ENCODE results near the gene PARD3B.

The PARD3B gene

GRCh38 chr2:204835786-204836185, 290.5 kb downstream of the PARD3B start:
- in situ Hi-C loops (cut with MboI; ENCODE audit: low sequenced_read_pairs, unreplicated experiment): no loop called here
- TF ChIP-seq, protein P1, sequence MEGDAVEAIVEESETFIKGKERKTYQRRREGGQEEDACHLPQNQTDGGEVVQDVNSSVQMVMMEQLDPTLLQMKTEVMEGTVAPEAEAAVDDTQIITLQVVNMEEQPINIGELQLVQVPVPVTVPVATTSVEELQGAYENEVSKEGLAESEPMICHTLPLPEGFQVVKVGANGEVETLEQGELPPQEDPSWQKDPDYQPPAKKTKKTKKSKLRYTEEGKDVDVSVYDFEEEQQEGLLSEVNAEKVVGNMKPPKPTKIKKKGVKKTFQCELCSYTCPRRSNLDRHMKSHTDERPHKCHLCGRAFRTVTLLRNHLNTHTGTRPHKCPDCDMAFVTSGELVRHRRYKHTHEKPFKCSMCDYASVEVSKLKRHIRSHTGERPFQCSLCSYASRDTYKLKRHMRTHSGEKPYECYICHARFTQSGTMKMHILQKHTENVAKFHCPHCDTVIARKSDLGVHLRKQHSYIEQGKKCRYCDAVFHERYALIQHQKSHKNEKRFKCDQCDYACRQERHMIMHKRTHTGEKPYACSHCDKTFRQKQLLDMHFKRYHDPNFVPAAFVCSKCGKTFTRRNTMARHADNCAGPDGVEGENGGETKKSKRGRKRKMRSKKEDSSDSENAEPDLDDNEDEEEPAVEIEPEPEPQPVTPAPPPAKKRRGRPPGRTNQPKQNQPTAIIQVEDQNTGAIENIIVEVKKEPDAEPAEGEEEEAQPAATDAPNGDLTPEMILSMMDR (IDR thresholded peaks at IDR 0.05; ENCODE audit: borderline replicate concordance, control extremely low read depth, extremely low read depth, insufficient read depth, missing control alignments): no peak
- no peak for DNase-seq (ENCODE audit: low spot score)

DNA sequence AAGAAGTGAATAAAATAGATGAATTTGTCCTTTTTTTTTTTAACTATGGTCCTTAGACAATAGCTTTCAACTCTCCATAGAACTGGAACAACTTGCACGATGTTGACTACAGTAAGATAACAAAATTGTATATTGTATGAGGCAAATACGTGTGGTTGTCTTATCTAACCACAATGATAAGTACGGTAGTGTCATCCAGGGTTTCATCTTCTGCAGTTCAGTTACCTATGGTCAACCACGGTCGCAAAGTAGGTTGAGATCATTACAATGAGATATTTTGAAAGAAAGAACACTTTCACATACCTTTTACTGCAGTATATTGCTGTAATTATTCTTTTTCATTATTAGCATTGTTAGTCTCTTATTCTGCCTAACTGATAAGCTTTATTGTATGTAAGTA, 295.2 kb downstream of the PARD3B start:
- TF ChIP-seq, protein P1 (IDR thresholded peaks at IDR 0.05; ENCODE audit: borderline replicate concordance, control extremely low read depth, extremely low read depth, insufficient read depth, missing control alignments): no peak
- in situ Hi-C loops (cut with MboI; ENCODE audit: low sequenced_read_pairs, unreplicated experiment): no loop called here
- no peak for DNase-seq (ENCODE audit: low spot score)

- in situ Hi-C loops (cut with MboI; ENCODE audit: low sequenced_read_pairs, unreplicated experiment): no loop called here
- DNase-seq (ENCODE audit: low spot score): no peak
- TF ChIP-seq, protein P1 (IDR thresholded peaks at IDR 0.05; ENCODE audit: borderline replicate concordance, control extremely low read depth, extremely low read depth, insufficient read depth, missing control alignments): no peak
Measured at GRCh38 chr2:204842068-204842467, 296.8 kb downstream of the PARD3B start.

DNA sequence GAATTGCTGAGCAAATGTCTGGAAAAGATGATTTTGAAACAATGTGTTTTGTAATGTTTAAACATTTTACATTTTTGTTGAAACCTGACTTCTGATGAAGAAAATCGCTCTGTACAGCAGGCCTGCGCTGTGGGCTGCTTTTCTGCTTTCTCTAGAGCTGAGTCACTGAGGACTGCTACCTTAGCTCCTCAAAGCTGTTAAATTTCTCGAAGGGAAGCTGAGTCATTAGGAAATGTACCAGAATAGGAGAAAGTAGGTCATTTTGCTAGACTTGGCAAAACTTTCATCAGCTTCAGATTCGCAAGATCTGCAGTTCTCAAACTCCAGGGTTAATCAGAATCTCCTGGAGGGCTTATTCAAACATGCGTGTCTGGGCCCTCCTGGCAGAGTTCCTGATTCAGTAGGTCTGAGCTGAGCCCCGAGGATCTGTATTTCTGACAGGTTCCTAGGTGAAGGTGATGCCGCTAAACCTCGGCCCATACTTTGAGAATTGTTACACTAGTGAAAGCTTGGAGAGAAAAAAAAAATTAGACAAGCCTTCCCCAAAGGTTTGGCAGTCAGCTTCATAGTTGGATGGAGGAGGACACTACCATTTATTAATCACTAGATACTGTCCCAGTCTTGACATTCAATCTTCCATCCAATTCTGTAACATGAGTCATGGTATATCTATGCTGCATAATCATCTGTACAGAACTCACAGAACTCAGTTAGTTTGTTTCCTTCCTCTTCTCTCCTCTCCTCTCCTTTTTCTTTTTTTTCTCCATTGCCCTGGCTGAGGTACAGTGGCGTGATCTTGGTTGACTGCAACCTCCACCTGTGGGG, 297.6 kb downstream of the PARD3B start:
- TF ChIP-seq, protein P1 (IDR thresholded peaks at IDR 0.05; ENCODE audit: borderline replicate concordance, control extremely low read depth, extremely low read depth, insufficient read depth, missing control alignments): no peak
- in situ Hi-C loops (cut with MboI; ENCODE audit: low sequenced_read_pairs, unreplicated experiment): no loop called here
- no peak for DNase-seq (ENCODE audit: low spot score)

GRCh38 chr2:204846471-204846870, 301.2 kb downstream of the PARD3B start:
- in situ Hi-C loops (cut with MboI; ENCODE audit: low sequenced_read_pairs, unreplicated experiment): no loop called here
- TF ChIP-seq, protein P1 (IDR thresholded peaks at IDR 0.05; ENCODE audit: borderline replicate concordance, control extremely low read depth, extremely low read depth, insufficient read depth, missing control alignments): no peak
- no peak for DNase-seq (ENCODE audit: low spot score)

GRCh38 chr2:204849892-204850291, 304.6 kb downstream of the PARD3B start:
- in situ Hi-C loops (cut with MboI; ENCODE audit: low sequenced_read_pairs, unreplicated experiment): no loop called here
- DNase-seq (ENCODE audit: low spot score): no peak
- TF ChIP-seq, protein P1 (IDR thresholded peaks at IDR 0.05; ENCODE audit: borderline replicate concordance, control extremely low read depth, extremely low read depth, insufficient read depth, missing control alignments): no peak

Measured in GM13976 (cell line).